Bronchial epithelial cell (primary cell): ENCODE measurements around the gene PCSK1. TPM values are rescaled to one million over a fixed set of nuclear protein-coding genes. Genes with fewer than 3 reads are reported as not detected.

Experiments used
- DNase-seq: peaks from one replicate; pipeline ENCODE4 v3.0.0-alpha.2; 2010; ENCODE audit warnings: low read depth
- FAIRE-seq: peaks from 2 replicates; lab custom pipeline; 2011; peaks lifted over from hg19 to GRCh38; lab: Jason Lieb, UNC
- H3K27me3 ChIP-seq: 2 replicates; pipeline ENCODE4 v1.5.1; 2011; ENCODE audit warnings: low read length; ENCODE audit not compliant: control insufficient read depth, insufficient read depth
- H3K36me3 ChIP-seq: 2 replicates; pipeline ENCODE4 v1.5.1; 2011; ENCODE audit warnings: low read length; ENCODE audit not compliant: control insufficient read depth, insufficient read depth
- H3K4me3 ChIP-seq: 2 replicates; pipeline ENCODE4 v1.5.1; 2011; ENCODE audit warnings: mild to moderate bottlenecking, low read depth, low read length, control low read depth
- CTCF ChIP-seq: IDR thresholded peaks from 2 replicates; pipeline ENCODE4 v1.5.1; 2011; ENCODE audit warnings: mild to moderate bottlenecking, moderate library complexity, low read length, control low read depth, inconsistent platforms; ENCODE audit not compliant: insufficient read depth, severe bottlenecking
- total RNA-seq: library from RNA; depleted of rRNA; stranded (reverse); fragments of >200 nt; gene quantifications from 2 replicates; pipeline ENCODE4 v1.2.1, GENCODE V29; 2014

The PCSK1 gene
- total RNA-seq, 1 donor from 2014 or later, result under 0.01 TPM

- H3K36me3 ChIP-seq, result no peaks in the 10 kb centered on the region
- TF ChIP-seq CTCF, result no peak
- FAIRE-seq (no peak), DNase-seq (no peak)
- H3K27me3 ChIP-seq, result peaks cover 4% of the 10 kb centered on the region
- H3K4me3 ChIP-seq, result no peak overlapping the region
Observed at GRCh38 chr5:96459313-96460121, 26.5 kb upstream of the PCSK1 start.

- Histone ChIP-seq H3K36me3 (no peaks in the 10 kb centered on the region), H3K27me3 (peaks cover 4% of the 10 kb centered on the region), H3K4me3 (no peak overlapping the region)
- no peak for FAIRE-seq
- DNase-seq, result no peak
- TF ChIP-seq CTCF, result no peak
Observed at GRCh38 chr5:96458176-96458575, 25.1 kb upstream of the PCSK1 start.

- H3K27me3 ChIP-seq, result peaks cover 2% of the 10 kb centered on the region
- TF ChIP-seq CTCF, result no peak
- no peak for DNase-seq
- no peak overlapping the region for H3K4me3 ChIP-seq
- no peaks in the 10 kb centered on the region for H3K36me3 ChIP-seq
- FAIRE-seq, result no peak
Observed at GRCh38 chr5:96455789-96456188, 22.7 kb upstream of the PCSK1 start.

GRCh38 chr5:96453394-96453793 is 20.3 kb upstream of the PCSK1 start:
- DNase-seq, result no peak
- Histone ChIP-seq H3K4me3 (no peak overlapping the region), H3K27me3 (no peaks in the 10 kb centered on the region), H3K36me3 (no peaks in the 10 kb centered on the region)
- TF ChIP-seq CTCF, result no peak
- no peak for FAIRE-seq

DNA sequence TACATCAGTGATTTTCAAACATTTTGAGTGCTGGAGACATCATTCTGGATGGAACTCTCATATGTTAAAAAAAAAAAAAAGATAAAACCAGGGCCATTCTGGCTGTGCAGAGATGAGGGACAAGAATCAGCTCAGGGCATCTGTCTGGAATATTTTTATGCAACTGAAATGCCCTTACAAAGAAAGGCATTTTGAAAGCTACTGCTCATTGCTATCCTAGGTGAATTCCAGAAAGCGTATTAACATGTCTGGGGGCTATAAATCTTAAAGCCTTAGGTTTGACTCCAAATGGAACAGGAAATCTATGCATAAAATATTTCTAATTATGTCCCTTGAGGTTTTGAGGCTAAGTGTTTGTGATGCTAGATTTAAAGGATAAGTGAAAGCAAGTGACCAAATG is 14.9 kb upstream of the PCSK1 start:
- no peak for FAIRE-seq
- Histone ChIP-seq H3K4me3 (no peak overlapping the region), H3K27me3 (peaks cover 3% of the 10 kb centered on the region), H3K36me3 (no peaks in the 10 kb centered on the region)
- DNase-seq, result no peak
- TF ChIP-seq CTCF, result no peak

- TF ChIP-seq CTCF, result no peak
- no peak for FAIRE-seq
- DNase-seq, result no peak
- H3K27me3 ChIP-seq, result peaks cover 3% of the 10 kb centered on the region
- H3K36me3 ChIP-seq, result no peaks in the 10 kb centered on the region
- H3K4me3 ChIP-seq, result no peak overlapping the region
Observed at GRCh38 chr5:96440185-96440538, 7.1 kb upstream of the PCSK1 start.
